ENCODE data around the gene JAG1. TPM values are rescaled to one million over a fixed set of nuclear protein-coding genes. Genes with fewer than 3 reads are reported as not detected.

The JAG1 gene
- total RNA-seq, 1 donor, result 46.7 TPM

DNA sequence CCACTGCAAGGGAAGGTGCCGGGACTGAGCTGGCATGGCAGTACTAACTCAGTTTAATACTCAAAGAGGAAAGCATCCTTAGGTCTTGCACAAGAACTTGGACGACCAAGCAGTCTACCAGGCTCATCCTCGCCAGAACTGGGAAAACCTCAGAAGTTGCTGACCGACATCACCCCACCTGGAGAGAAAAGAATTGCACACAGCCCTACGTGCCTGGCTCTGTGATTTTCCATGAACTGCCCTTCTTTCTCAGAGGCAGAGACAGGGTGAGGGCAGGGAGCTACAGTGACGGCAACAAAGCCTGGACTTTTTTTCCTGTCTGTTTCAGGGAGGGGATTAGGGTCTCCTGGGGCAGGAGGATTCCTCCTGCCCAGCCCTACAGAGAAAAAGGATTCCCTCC is 8.0 kb downstream of the JAG1 start:
- peak; percentile 68 for DNase-seq (ENCODE audit: low read depth)
- TF ChIP-seq, protein P1, sequence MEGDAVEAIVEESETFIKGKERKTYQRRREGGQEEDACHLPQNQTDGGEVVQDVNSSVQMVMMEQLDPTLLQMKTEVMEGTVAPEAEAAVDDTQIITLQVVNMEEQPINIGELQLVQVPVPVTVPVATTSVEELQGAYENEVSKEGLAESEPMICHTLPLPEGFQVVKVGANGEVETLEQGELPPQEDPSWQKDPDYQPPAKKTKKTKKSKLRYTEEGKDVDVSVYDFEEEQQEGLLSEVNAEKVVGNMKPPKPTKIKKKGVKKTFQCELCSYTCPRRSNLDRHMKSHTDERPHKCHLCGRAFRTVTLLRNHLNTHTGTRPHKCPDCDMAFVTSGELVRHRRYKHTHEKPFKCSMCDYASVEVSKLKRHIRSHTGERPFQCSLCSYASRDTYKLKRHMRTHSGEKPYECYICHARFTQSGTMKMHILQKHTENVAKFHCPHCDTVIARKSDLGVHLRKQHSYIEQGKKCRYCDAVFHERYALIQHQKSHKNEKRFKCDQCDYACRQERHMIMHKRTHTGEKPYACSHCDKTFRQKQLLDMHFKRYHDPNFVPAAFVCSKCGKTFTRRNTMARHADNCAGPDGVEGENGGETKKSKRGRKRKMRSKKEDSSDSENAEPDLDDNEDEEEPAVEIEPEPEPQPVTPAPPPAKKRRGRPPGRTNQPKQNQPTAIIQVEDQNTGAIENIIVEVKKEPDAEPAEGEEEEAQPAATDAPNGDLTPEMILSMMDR (IDR thresholded peaks at IDR 0.05; ENCODE audit: insufficient read depth, low read length), result no peak
- no peak overlapping the region for H3K4me3 ChIP-seq (ENCODE audit: low read depth, low read length)

DNA sequence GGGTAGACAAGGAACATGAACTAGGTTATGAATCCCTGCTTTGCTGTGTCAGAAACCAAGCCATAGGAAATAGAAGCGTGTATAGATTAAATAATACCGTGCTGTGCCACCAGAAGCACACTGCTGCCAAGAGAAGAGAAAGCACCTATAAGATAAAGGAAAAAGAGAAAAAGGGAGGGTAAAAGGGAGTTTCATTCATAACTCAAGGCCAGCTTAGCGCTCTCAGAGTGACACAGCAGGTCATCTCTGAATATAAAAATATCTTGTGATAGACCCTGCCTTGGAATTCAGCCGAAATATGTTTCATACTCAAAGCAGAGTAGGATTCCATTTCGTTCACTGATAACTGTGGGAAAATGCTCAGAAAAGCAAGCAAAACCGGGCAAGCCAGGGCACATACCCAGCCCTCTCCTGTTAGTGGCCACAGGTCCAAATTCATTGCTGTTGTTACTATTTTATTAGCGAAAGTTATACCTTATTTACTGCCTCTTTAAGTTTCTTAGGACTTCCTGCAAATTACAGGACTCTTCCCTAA is 8.7 kb downstream of the JAG1 start:
- no peak overlapping the region for H3K4me3 ChIP-seq (ENCODE audit: low read depth, low read length)
- TF ChIP-seq, protein P1 (IDR thresholded peaks at IDR 0.05; ENCODE audit: insufficient read depth, low read length), result no peak
- peak; percentile 62 for DNase-seq (ENCODE audit: low read depth)

DNA sequence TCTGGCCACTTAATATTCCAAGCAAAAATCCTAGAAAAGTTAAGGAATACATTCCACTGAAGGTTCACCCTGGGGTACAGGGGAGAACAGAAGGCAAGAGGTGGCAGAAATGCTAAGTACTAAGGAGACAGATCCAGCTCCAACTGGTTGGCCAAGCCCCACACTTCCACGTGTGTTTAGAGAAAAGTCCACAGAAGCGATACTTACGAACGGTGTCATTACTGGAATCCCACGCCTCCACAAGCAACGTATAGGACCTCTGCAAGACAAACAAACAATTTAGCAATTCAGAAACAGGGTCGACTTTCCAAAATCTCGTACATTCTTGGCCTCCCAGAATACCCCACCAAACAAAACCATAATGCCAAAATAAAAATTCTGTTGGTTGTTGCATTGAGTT is 10.0 kb downstream of the JAG1 start:
- H3K4me3 ChIP-seq (ENCODE audit: low read depth, low read length), result no peak overlapping the region
- TF ChIP-seq, protein P1 (IDR thresholded peaks at IDR 0.05; ENCODE audit: insufficient read depth, low read length), result no peak
- no peak for DNase-seq (ENCODE audit: low read depth)

DNA sequence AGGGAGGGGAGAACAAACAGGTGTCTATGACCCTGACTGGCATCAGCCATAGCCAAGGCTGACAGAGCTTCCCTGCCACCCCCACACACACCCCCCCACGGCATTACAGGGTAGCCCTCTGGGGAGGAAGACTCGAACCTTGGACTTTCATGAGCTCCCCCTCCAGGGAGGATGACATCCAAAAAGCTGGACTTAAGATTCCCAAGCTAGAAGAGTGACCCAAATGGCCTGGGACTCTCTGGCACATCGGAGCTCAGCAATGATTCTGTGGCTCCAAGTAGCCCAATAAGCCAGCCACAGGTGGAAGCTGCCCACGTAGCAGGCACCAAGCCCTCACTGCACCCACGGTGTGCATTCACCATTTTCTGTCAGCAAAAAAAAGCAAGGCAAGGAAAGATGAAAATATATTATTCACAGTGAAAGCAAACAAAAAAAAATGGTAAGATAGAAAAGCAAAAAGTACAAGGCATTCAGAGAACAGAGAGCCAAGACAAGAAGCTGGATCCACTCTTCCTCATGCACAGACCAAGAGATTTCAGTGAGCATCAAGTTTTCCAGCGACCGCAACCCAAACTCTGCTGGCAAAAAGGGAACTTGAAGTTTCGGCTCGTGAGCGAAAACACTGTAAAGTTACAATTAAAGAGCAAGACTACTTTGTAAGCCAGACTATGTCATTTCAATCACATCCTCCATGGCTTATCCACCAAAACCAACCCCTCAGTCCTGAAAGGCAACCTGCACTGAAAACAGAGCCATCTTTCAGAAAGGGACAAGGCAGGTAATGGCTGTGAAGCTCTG is 10.9 kb downstream of the JAG1 start:
- TF ChIP-seq, protein P1 (IDR thresholded peaks at IDR 0.05; ENCODE audit: insufficient read depth, low read length), result no peak
- no peak overlapping the region for H3K4me3 ChIP-seq (ENCODE audit: low read depth, low read length)
- no peak for DNase-seq (ENCODE audit: low read depth)

DNA sequence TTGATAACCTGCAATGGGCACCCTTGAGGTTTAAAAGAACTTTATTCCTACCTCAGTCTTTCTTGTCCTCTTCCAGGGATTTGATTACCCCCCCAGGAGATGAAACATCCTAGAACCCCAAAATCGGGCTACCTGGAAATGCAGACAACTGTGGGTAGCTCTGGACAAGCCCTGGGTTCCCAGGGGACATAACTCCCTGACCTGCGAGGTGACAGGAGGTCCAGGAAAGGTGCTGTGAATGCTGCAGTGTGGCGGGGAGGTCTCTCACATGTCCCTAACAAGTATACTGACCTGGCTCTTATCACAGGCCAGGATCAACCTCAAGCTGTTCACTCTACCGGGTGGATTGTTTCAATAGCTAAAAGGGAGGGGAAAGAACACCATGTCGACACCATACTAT is 11.6 kb downstream of the JAG1 start:
- no peak for DNase-seq (ENCODE audit: low read depth)
- no peak overlapping the region for H3K4me3 ChIP-seq (ENCODE audit: low read depth, low read length)
- TF ChIP-seq, protein P1 (IDR thresholded peaks at IDR 0.05; ENCODE audit: insufficient read depth, low read length), result no peak

DNA sequence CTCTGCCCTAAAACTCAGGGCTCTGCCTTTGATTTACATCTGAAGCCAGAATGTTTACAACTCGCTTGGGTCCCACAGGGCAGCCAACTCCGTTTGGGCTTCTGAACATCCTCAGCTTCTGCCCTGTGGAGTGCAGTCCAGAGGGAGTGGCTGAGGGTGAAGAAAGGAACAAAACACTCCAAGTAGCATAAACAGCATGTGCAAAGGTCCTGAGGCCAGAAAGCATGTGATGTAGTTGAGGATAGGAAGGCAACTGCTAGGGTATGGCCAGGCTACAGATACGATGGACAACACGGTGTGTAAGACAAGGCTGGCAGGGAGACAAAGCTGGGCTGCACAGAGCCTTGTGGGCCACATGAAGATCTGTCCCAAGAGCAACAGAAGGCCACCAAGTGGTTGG is 12.5 kb downstream of the JAG1 start:
- TF ChIP-seq, protein P1 (IDR thresholded peaks at IDR 0.05; ENCODE audit: insufficient read depth, low read length), result no peak
- DNase-seq (ENCODE audit: low read depth), result no peak
- no peak overlapping the region for H3K4me3 ChIP-seq (ENCODE audit: low read depth, low read length)

All from fibroblast of the aortic adventitia (primary cell).